Mesangial cell (primary cell): ENCODE data around the gene GAD1. TPM values are rescaled to one million over a fixed set of nuclear protein-coding genes. Genes with fewer than 3 reads are reported as not detected.

Experiments used
- total RNA-seq: library from RNA; depleted of rRNA; stranded (reverse); fragments of >200 nt; gene quantifications from 2 replicates; pipeline ENCODE4 v1.2.3, GENCODE V29; 2015

The GAD1 gene
- total RNA-seq, result not detected in 2 replicates

GRCh38 chr2:170816504-170817092 is at the start of gene GAD1:
Gene GAD1 (plus strand): TSS chr2:170816887. CDS start chr2:170818592, 1,705 bp downstream.

DNA sequence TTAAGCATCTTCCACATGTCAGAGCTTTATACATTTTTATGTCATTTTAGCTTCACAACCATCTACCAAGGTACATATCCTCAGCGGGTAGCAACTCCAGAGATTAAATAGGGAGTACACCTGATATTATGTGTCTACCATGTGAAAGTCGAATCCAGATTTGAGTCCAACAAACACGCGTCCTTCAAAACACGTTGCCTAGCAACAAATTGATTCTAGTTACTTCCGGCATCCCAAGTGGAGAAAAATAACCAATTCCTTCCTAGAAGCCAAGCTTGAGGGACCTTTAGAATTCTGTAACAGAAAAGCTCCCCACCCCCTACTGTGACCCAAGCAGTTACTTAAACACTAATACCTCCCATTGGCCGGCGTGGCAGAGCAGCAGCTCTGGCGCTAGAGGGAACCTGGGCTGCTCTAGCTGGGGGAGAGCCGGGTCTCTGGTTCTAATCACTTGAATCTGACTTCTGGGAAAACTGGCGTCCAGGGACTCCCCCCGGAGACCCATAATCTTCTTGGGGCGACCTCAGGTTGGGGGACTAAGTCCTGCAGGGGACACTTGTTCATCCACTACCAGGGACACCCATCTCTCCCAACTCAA is 46.6 kb upstream of the GAD1 start, which contains the start of gene ERICH2:
Gene ERICH2 (plus strand): TSS at position 371 of the 598 bp plus-strand sequence. CDS start 304 bp downstream, outside the sequence.

Other genes with a start within 250 kb of the GAD1 start
- not detected in 2 replicates for gene SP5, start 101.5 kb upstream of the GAD1 start, total RNA-seq
- not detected in 2 replicates for gene ERICH2, start 46.5 kb upstream of the GAD1 start, total RNA-seq
- gene GORASP2, start 112.4 kb downstream of the GAD1 start, total RNA-seq, result 54.4 and 72.5 TPM in 2 replicates